H1 (cell line): ENCODE results near the gene LRBA. TPM values are rescaled to one million over a fixed set of nuclear protein-coding genes. Genes with fewer than 3 reads are reported as not detected.

Experiments
- CBX5 ChIP-seq: fragments of 300-800, 300-1000 bp; sonication (generic); IDR thresholded peaks from 2 replicates; pipeline ENCODE4 v1.7.1; 2016; ENCODE audit warnings: antibody characterized with exemption, low read length, low read depth
- CREB1 ChIP-seq: IDR thresholded peaks from 2 replicates; pipeline ENCODE4 v1.6.1; 2012; ENCODE audit warnings: inconsistent platforms
- EZH2 ChIP-seq: fragments of 200-600 bp; sonication (generic); IDR thresholded peaks from 2 replicates; pipeline ENCODE4 v1.7.1; 2012; ENCODE audit warnings: low read depth, mild to moderate bottlenecking, moderate library complexity, low read length, inconsistent platforms; ENCODE audit not compliant: severe bottlenecking
- GTF2F1 ChIP-seq: IDR thresholded peaks from 2 replicates; pipeline ENCODE4 v1.6.1; 2012; ENCODE audit warnings: low read depth, low read length, improper control_type of control experiment, borderline replicate concordance
- HDAC2 ChIP-seq, 2 experiments: fragments of 300-600 bp in 1 of 2; sonication (generic) in 1 of 2; IDR thresholded peaks; 2 replicates each; pipeline ENCODE4 v1.6.1; 2011 to 2012; ENCODE audit warnings: low read depth in 2 of 2, low read length in 2 of 2, mild to moderate bottlenecking in 2 of 2, moderate library complexity in 2 of 2, borderline replicate concordance in 1 of 2, inconsistent platforms in 1 of 2
- HDAC6 ChIP-seq: IDR thresholded peaks from one replicate; pipeline ENCODE4 v1.7.1; 2012; ENCODE audit warnings: low read depth, mild to moderate bottlenecking, inconsistent platforms, low read length, moderate library complexity
- RAD21 ChIP-seq, 2 experiments: IDR thresholded peaks in 1 of 2; conservative IDR thresholded peaks in 1 of 2; 2 replicates each; pipeline ENCODE4 v1.6.1; 2011; ENCODE audit warnings: low read depth in 2 of 2, low read length in 2 of 2, improper control_type of control experiment in 1 of 2, inconsistent platforms in 1 of 2, mild to moderate bottlenecking in 1 of 2, moderate library complexity in 1 of 2
- RFX5 ChIP-seq: IDR thresholded peaks from 2 replicates; pipeline ENCODE4 v1.6.1; 2011; ENCODE audit warnings: low read depth, low read length, improper control_type of control experiment, borderline replicate concordance
- TAF7 ChIP-seq: optimal IDR thresholded peaks from 2 replicates; pipeline ENCODE3; 2011; ENCODE audit warnings: low read depth, mild to moderate bottlenecking, inconsistent platforms, low read length, moderate library complexity, borderline replicate concordance
- polyA plus RNA-seq, 7 experiments: library from polyadenylated mRNA; depleted of rRNA in 3 of 7; stranded (reverse) in 5 of 7; unstranded in 2 of 7; fragments of >200 nt in 5 of 7; fragments of 200-250 nt in 2 of 7; gene quantifications; 1 replicate in 5 of 7; 2 replicates in 1 of 7; 4 replicates in 1 of 7; pipeline versions ENCODE4 v1.2.1 to v1.2.3, GENCODE V29; 2011 to 2013; ENCODE audit warnings: missing spikeins in 2 of 7, mixed read lengths in 2 of 7
- total RNA-seq: library from RNA; stranded (reverse); fragmentation: NEBNext Ultra II Directional; extraction: Animal tissue kit (Norgen Biotek cat#: 25700); gene quantifications from 2 replicates; pipeline ENCODE4 v1.2.1, GENCODE V29; 2021

Gene LRBA
- total and polyA plus RNA-seq, 2 of the 8 experiments (the other 6 are each of a cell fraction or from before 2014, with no cell fraction given): 54.6 to 83.2 TPM

DNA sequence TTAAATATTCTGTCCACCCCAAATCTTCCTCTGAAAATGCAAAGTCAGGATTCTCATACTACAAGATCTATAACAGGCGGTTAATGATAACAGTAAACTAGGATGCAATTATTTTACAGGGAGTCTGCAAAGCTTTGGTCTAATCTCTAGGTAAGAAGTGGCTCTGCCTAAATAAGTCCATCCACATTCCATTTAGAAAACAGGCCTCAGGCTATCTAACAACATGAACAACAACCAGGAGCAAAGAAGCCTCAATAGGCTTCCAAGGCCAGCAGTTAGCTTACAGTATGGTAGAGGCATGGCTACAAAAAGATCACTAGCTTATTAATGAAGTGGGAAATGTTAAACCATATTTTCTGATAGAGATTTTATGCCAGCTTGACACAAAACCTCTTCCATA is 426.8 kb downstream of the LRBA start (continued):
- TF ChIP-seq HDAC6 (no peak), RFX5 (no peak), CREB1 (no peak), EZH2 (no peak), HDAC2 (IDR thresholded peaks at IDR 0.05; ENCODE audit: borderline replicate concordance in 1 of 2, low read depth in 2 of 2, low read length in 2 of 2) (no peak), CBX5 (no peak), GTF2F1 (no peak), TAF7 (no peak), RAD21 (IDR thresholded peaks at IDR 0.05 in 1 of 2, conservative IDR thresholded peaks at IDR 0.05 in 1 of 2; ENCODE audit: low read depth in 2 of 2, low read length in 2 of 2) (no peak)
